Left lung (tissue), 10 donors: Measurements from ENCODE around the gene EBF3. TPM values are rescaled to one million over a fixed set of nuclear protein-coding genes. Genes with fewer than 3 reads are reported as not detected.

Source experiments
- ATAC-seq: fragments of 200-7000 bp; cut with Tn5 transposase; one replicate; pipeline ENCODE4 v1.9.1; 2020; ENCODE audit warnings: moderate library complexity
- DNase-seq, 4 donors: peaks; one replicate each; pipeline ENCODE4 v3.0.0-alpha.2; 2013 to 2020
- H3K27ac ChIP-seq, 2 donors: fragments of 200-600 bp; sonication (generic) in 1 of 2; one replicate each; pipeline versions ENCODE4 v1.5.0 to v1.8.0; 2020 to 2021
- H3K27me3 ChIP-seq, 2 donors: fragments of 200-600 bp; sonication (generic) in 1 of 2; one replicate each; pipeline versions ENCODE4 v1.5.0 to v1.8.0; 2020 to 2021
- H3K36me3 ChIP-seq, 2 donors: fragments of 200-600 bp; sonication (generic) in 1 of 2; one replicate each; pipeline versions ENCODE4 v1.5.0 to v1.8.0; 2020 to 2021
- H3K4me1 ChIP-seq, 2 donors: fragments of 200-600 bp; one replicate each; pipeline ENCODE4 v1.8.0; 2021
- H3K4me3 ChIP-seq, 2 donors: fragments of 200-600 bp; sonication (generic) in 1 of 2; one replicate each; pipeline versions ENCODE4 v1.5.0 to v1.8.0; 2020 to 2021; ENCODE audit warnings: mild to moderate bottlenecking in 1 of 2
- H3K9me3 ChIP-seq, 2 donors: fragments of 200-600 bp; sonication (generic) in 1 of 2; one replicate each; pipeline versions ENCODE4 v1.5.0 to v1.8.0; 2020 to 2021
- intact Hi-C, 2 donors: fragments of 100-400 bp; cut with DNase I; formaldehyde crosslinking; loops; one replicate each; pipeline versions ENCODE4 v1.11.2 to v1.14.2; 2022
- polyA plus RNA-seq, 6 donors: library from polyadenylated mRNA; unstranded; fragments of 120-200 nt; gene quantifications; one replicate each; pipeline ENCODE4 v1.2.1, GENCODE V29; 2013; ENCODE audit not compliant: insufficient read length in 6 of 6
- total RNA-seq, 2 donors: library from RNA; stranded (reverse); fragmentation: NEBNext Ultra II Directional; extraction: Animal tissue kit (Norgen Biotek cat#: 25700); gene quantifications; one replicate each; pipeline ENCODE4 v1.2.1, GENCODE V29; 2021
- TF ChIP-seq, protein P1 (sequence below), 2 donors: fragments of 200-600 bp; sonication (generic) in 1 of 2; IDR thresholded peaks; one replicate each; pipeline versions ENCODE4 v1.5.0 to v1.8.0; 2021; ENCODE audit warnings: antibody characterized with exemption in 2 of 2
- donor health status: DM: no; HTN: yes; CAD: no.
- donor health status: DM: no; HTN: no; CAD: no.

The EBF3 gene
- total and polyA plus RNA-seq, 8 donors = 0.10 to 2.0 (median 1.4) TPM; not detected in 1

GRCh38 chr10:129869596-129870473 is 94.2 kb downstream of the EBF3 start:
- no peak for ATAC-seq
- no peak for DNase-seq
- Histone ChIP-seq H3K9me3 (no peaks in the 10 kb centered on the region), H3K27ac (no peak overlapping the region), H3K4me1 (no peaks in the 10 kb centered on the region), H3K4me3 (no peak overlapping the region), H3K36me3 (no peaks in the 10 kb centered on the region), H3K27me3 (no peaks in the 10 kb centered on the region)
- intact Hi-C loops = no loop called here
- TF ChIP-seq, protein P1, sequence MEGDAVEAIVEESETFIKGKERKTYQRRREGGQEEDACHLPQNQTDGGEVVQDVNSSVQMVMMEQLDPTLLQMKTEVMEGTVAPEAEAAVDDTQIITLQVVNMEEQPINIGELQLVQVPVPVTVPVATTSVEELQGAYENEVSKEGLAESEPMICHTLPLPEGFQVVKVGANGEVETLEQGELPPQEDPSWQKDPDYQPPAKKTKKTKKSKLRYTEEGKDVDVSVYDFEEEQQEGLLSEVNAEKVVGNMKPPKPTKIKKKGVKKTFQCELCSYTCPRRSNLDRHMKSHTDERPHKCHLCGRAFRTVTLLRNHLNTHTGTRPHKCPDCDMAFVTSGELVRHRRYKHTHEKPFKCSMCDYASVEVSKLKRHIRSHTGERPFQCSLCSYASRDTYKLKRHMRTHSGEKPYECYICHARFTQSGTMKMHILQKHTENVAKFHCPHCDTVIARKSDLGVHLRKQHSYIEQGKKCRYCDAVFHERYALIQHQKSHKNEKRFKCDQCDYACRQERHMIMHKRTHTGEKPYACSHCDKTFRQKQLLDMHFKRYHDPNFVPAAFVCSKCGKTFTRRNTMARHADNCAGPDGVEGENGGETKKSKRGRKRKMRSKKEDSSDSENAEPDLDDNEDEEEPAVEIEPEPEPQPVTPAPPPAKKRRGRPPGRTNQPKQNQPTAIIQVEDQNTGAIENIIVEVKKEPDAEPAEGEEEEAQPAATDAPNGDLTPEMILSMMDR (IDR thresholded peaks at IDR 0.05) = no peak

DNA sequence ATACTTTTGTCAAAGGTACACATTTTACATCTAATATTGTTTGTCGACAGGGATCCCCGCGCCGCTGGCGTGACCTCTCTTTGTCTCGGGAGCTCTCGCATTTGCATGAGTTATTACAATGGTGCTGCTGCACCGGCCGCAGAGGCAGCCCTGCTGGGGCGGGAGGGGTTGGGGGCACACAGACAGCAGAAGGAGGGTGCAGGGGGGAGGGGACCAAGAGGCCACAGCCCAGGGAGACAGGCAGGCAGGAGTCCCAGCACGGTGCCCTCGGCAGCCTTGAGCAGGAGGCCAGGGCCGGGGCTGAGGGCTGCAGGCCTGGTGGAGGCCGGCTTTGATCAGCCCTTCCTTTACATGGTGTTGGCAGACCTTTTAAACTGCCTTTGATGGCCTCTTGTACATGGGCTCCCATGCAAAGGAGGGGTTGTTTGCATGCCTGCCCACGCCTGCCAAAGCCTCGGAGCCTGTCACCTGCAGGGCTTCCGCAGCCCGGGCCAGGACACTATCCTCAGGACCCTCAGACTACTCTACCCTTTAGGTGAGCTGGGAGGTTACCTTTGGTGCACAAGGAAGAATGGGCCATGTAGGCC is 95.5 kb downstream of the EBF3 start:
- peaks cover 0 to 6% of the 10 kb centered on the region in 2 donors for H3K27me3 ChIP-seq
- no peaks in the 10 kb centered on the region for H3K9me3 ChIP-seq
- ATAC-seq = no peak
- DNase-seq = no peak
- no peak overlapping the region for H3K4me3 ChIP-seq
- intact Hi-C loops = no loop called here
- H3K27ac ChIP-seq = no peak overlapping the region
- no peaks in the 10 kb centered on the region for H3K36me3 ChIP-seq
- no peaks in the 10 kb centered on the region for H3K4me1 ChIP-seq
- TF ChIP-seq, protein P1 (IDR thresholded peaks at IDR 0.05) = no peak

- Histone ChIP-seq H3K9me3 (no peaks in the 10 kb centered on the region), H3K4me3 (no peak overlapping the region), H3K4me1 (no peaks in the 10 kb centered on the region), H3K36me3 (no peaks in the 10 kb centered on the region), H3K27me3 (peaks cover 0 to 12% of the 10 kb centered on the region in 2 donors), H3K27ac (no peak overlapping the region)
- ATAC-seq = no peak
- no peak for DNase-seq
- TF ChIP-seq, protein P1 (IDR thresholded peaks at IDR 0.05) = no peak
- intact Hi-C loops = no loop called here
These were observed 96.4 kb downstream of the EBF3 start for GRCh38 chr10:129867631-129868179.

- no peak for ATAC-seq
- Histone ChIP-seq H3K4me3 (no peak overlapping the region), H3K27me3 (peaks cover 0 to 12% of the 10 kb centered on the region in 2 donors), H3K9me3 (no peaks in the 10 kb centered on the region), H3K4me1 (no peaks in the 10 kb centered on the region), H3K36me3 (no peaks in the 10 kb centered on the region), H3K27ac (no peak overlapping the region)
- no peak for DNase-seq
- TF ChIP-seq, protein P1 (IDR thresholded peaks at IDR 0.05) = no peak
- intact Hi-C loops = no loop called here
These were observed 97.2 kb downstream of the EBF3 start for GRCh38 chr10:129866894-129867293.

GRCh38 chr10:129865960-129866359 is 98.1 kb downstream of the EBF3 start:
- DNase-seq (no peak), ATAC-seq (no peak)
- H3K9me3 ChIP-seq = no peaks in the 10 kb centered on the region
- H3K36me3 ChIP-seq = no peaks in the 10 kb centered on the region
- no peaks in the 10 kb centered on the region for H3K4me1 ChIP-seq
- intact Hi-C loops = no loop called here
- H3K27me3 ChIP-seq = peaks cover 0 to 12% of the 10 kb centered on the region in 2 donors
- TF ChIP-seq, protein P1 (IDR thresholded peaks at IDR 0.05) = no peak
- H3K4me3 ChIP-seq = no peak overlapping the region
- H3K27ac ChIP-seq = no peak overlapping the region
